Esophagus muscularis mucosa (tissue), 4 donors: ENCODE data around the gene ASTN2. TPM values are rescaled to one million over a fixed set of nuclear protein-coding genes. Genes with fewer than 3 reads are reported as not detected.

Source experiments
- DNase-seq: peaks from one replicate; pipeline ENCODE4 v3.0.0-alpha.2; 2017; ENCODE audit errors: extremely low spot score
- H3K27ac ChIP-seq, 4 donors: fragments of 200-600 bp; sonication (generic); replicated peaks in 1 of 4; 1 replicate in 3 of 4; 2 replicates in 1 of 4; pipeline ENCODE4 v1.5.1; 2016 to 2019; ENCODE audit warnings: mild to moderate bottlenecking in 1 of 4
- H3K27me3 ChIP-seq, 4 donors: fragments of 200-600 bp; sonication (generic); one replicate each; pipeline versions ENCODE4 v1.5.1 to v1.6.0; 2016 to 2019
- H3K36me3 ChIP-seq, 4 donors: fragments of 200-600 bp; sonication (generic); one replicate each; pipeline ENCODE4 v1.5.1; 2016 to 2019
- H3K4me1 ChIP-seq, 4 donors: fragments of 200-600 bp; sonication (generic); one replicate each; pipeline ENCODE4 v1.5.1; 2016 to 2019
- H3K4me3 ChIP-seq, 4 donors: fragments of 200-600 bp; sonication (generic); 1 replicate in 2 of 4; 2 replicates in 2 of 4; pipeline ENCODE4 v1.5.1; 2016 to 2019; ENCODE audit warnings: mild to moderate bottlenecking in 4 of 4, moderate library complexity in 1 of 4
- H3K9me3 ChIP-seq, 4 donors: fragments of 200-600 bp; sonication (generic); 1 replicate in 3 of 4; 2 replicates in 1 of 4; pipeline ENCODE4 v1.5.1; 2016 to 2019
- EP300 ChIP-seq: sonication (generic); formaldehyde crosslinking; IDR thresholded peaks from one replicate; pipeline ENCODE4 v1.6.1; 2017; ENCODE audit warnings: antibody characterized with exemption
- POLR2A ChIP-seq: fragments of 450-650 bp; IDR thresholded peaks from one replicate; pipeline ENCODE4 v1.6.1; 2017; ENCODE audit warnings: antibody characterized with exemption, moderate library complexity, mild to moderate bottlenecking, low read depth
- POLR2AphosphoS5 ChIP-seq, 2 donors: sonication (generic); formaldehyde crosslinking; IDR thresholded peaks; one replicate each; pipeline ENCODE4 v1.6.1; 2017; ENCODE audit warnings: antibody characterized with exemption in 2 of 2
- WGBS: methylation state at CpG from one replicate; pipeline ENCODE4 v1.1.5; 2018; 5-methylcytosine and 5-hydroxymethylcytosine counted together
- intact Hi-C: fragments of 100-400 bp; cut with DNase I; formaldehyde crosslinking; loops from one replicate; pipeline ENCODE4 v1.15.1; 2023
- total RNA-seq, 4 donors: library from RNA; depleted of rRNA; stranded (reverse); fragments of >200 nt; gene quantifications; one replicate each; pipeline versions ENCODE4 v1.1.0 to v1.2.1, GENCODE V29; 2016
- TF ChIP-seq, protein P1 (sequence below), 3 experiments: fragments of 200-600 bp in 2 of 3; fragments of 450-650 bp in 1 of 3; sonication (generic) in 2 of 3; IDR thresholded peaks; one replicate each; pipeline ENCODE4 v1.5.1; 2017 to 2019; ENCODE audit warnings: antibody characterized with exemption in 3 of 3, mild to moderate bottlenecking in 2 of 3, moderate library complexity in 1 of 3

Gene ASTN2
- total RNA-seq, 4 donors from 2014 or later: 4.2 to 6.9 (median 5.5) TPM

- WGBS: 65% methylated on average over 7 of the region's 7 CpGs
- no peak overlapping the region for H3K27ac ChIP-seq
- TF ChIP-seq EP300 (no peak), POLR2A (no peak), POLR2AphosphoS5 (IDR thresholded peaks at IDR 0.05) (no peak)
- TF ChIP-seq, protein P1, sequence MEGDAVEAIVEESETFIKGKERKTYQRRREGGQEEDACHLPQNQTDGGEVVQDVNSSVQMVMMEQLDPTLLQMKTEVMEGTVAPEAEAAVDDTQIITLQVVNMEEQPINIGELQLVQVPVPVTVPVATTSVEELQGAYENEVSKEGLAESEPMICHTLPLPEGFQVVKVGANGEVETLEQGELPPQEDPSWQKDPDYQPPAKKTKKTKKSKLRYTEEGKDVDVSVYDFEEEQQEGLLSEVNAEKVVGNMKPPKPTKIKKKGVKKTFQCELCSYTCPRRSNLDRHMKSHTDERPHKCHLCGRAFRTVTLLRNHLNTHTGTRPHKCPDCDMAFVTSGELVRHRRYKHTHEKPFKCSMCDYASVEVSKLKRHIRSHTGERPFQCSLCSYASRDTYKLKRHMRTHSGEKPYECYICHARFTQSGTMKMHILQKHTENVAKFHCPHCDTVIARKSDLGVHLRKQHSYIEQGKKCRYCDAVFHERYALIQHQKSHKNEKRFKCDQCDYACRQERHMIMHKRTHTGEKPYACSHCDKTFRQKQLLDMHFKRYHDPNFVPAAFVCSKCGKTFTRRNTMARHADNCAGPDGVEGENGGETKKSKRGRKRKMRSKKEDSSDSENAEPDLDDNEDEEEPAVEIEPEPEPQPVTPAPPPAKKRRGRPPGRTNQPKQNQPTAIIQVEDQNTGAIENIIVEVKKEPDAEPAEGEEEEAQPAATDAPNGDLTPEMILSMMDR (IDR thresholded peaks at IDR 0.05): no peak
- H3K27me3 ChIP-seq: no peaks in the 10 kb centered on the region
- H3K36me3 ChIP-seq: no peaks in the 10 kb centered on the region
- DNase-seq: no peak
- no peaks in the 10 kb centered on the region for H3K4me1 ChIP-seq
- no peaks in the 10 kb centered on the region for H3K9me3 ChIP-seq
- H3K4me3 ChIP-seq: no peak overlapping the region
- intact Hi-C loops: no loop called here
These were observed 602.4 kb downstream of the ASTN2 start for GRCh38 chr9:116812231-116813030.

GRCh38 chr9:116809656-116810055, 605.2 kb downstream of the ASTN2 start:
- 66% methylated on average over 5 of the region's 5 CpGs for WGBS
- Histone ChIP-seq H3K9me3 (no peaks in the 10 kb centered on the region), H3K27me3 (no peaks in the 10 kb centered on the region), H3K4me1 (no peaks in the 10 kb centered on the region), H3K27ac (no peak overlapping the region), H3K36me3 (no peaks in the 10 kb centered on the region), H3K4me3 (no peak overlapping the region)
- DNase-seq: no peak
- intact Hi-C loops: no loop called here
- TF ChIP-seq, protein P1 (IDR thresholded peaks at IDR 0.05): no peak
- TF ChIP-seq EP300: no peak
- no peak for TF ChIP-seq POLR2AphosphoS5 (IDR thresholded peaks at IDR 0.05)
- no peak for TF ChIP-seq POLR2A

DNA sequence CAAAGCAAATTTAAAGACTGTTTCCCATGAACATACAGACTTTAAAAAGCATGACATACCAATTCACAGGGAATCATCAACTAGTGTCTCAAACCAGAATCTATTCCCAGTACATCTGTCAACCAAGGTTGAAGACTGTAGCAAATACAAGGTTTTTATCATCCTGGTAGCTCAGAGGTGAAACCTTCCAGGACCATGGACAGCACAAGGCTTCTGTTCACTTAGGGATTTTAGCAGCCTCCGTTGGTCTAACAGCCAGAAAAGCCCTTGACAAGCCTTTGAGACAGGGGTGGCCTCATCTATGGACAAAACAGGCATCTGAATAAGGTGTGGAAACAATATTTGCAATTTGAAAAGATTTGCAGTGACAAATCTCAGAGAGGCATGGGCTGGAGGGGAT, 608.8 kb downstream of the ASTN2 start:
- DNase-seq: no peak
- no peaks in the 10 kb centered on the region for H3K27me3 ChIP-seq
- 30% methylated on average over 1 of the region's 1 CpG for WGBS
- no peak overlapping the region for H3K4me3 ChIP-seq
- H3K4me1 ChIP-seq: no peaks in the 10 kb centered on the region
- no peaks in the 10 kb centered on the region for H3K36me3 ChIP-seq
- no peaks in the 10 kb centered on the region for H3K9me3 ChIP-seq
- no peak overlapping the region for H3K27ac ChIP-seq
- intact Hi-C loops: no loop called here
- TF ChIP-seq POLR2A (no peak), POLR2AphosphoS5 (IDR thresholded peaks at IDR 0.05) (no peak), EP300 (no peak)
- TF ChIP-seq, protein P1 (IDR thresholded peaks at IDR 0.05): no peak

GRCh38 chr9:116800885-116801284, 614.0 kb downstream of the ASTN2 start:
- WGBS: 10% methylated on average over 1 of the region's 1 CpG
- DNase-seq: no peak
- Histone ChIP-seq H3K4me3 (no peak overlapping the region), H3K9me3 (no peaks in the 10 kb centered on the region), H3K27ac (no peak overlapping the region), H3K36me3 (no peaks in the 10 kb centered on the region), H3K4me1 (no peaks in the 10 kb centered on the region), H3K27me3 (no peaks in the 10 kb centered on the region)
- TF ChIP-seq POLR2A (no peak), POLR2AphosphoS5 (IDR thresholded peaks at IDR 0.05) (no peak), EP300 (no peak)
- TF ChIP-seq, protein P1 (IDR thresholded peaks at IDR 0.05): no peak
- intact Hi-C loops: no loop called here
